GM21526 (cell line): ENCODE data around the gene KLK10.
"Not testable (repeated sequence)": the region's sequence is repeated elsewhere in the genome, so short reads cannot be mapped to it uniquely, and the experiment has no call there.

Experiments used
- ATAC-seq: cut with Tn5 transposase; IDR thresholded peaks from one replicate; pipeline ENCODE4 v1.9.1; 2021; ENCODE audit warnings: moderate library complexity; ENCODE audit not compliant: unreplicated experiment, low FRiP score

The KLK10 gene

GRCh38 chr19:50972795-50973376, 46.6 kb downstream of the KLK10 start:
- ATAC-seq, result no peak

GRCh38 chr19:50969810-50970209, 49.7 kb downstream of the KLK10 start:
- ATAC-seq, result not testable (repeated sequence)

- no peak for ATAC-seq
Observed at GRCh38 chr19:50969413-50969760, 50.1 kb downstream of the KLK10 start, which contains the start of gene KLK6. KLK6 (minus strand) TSS chr19:50969591; CDS start chr19:50968104, 1,487 bp downstream.

- ATAC-seq, result no peak
Observed at GRCh38 chr19:50968716-50969412, 50.6 kb downstream of the KLK10 start.

- ATAC-seq, result no peak
Observed at GRCh38 chr19:50967929-50968715, 51.4 kb downstream of the KLK10 start.

GRCh38 chr19:50964266-50964665, 55.2 kb downstream of the KLK10 start:
- ATAC-seq, result no peak

GRCh38 chr19:50963381-50963780, 56.1 kb downstream of the KLK10 start:
- ATAC-seq, result no peak
